Tibial nerve (tissue), 3 donors: ENCODE data around the gene MOSMO.

ENCODE experiments used
- POLR2A ChIP-seq, 2 donors: fragments of 450-650 bp; IDR thresholded peaks; one replicate each; pipeline ENCODE4 v1.6.1; 2017; ENCODE audit warnings: antibody characterized with exemption in 2 of 2, mild to moderate bottlenecking in 2 of 2, moderate library complexity in 2 of 2
- TF ChIP-seq, protein P1 (sequence below), 5 experiments: fragments of 200-600 bp in 3 of 5; fragments of 450-650 bp in 2 of 5; sonication (generic) in 3 of 5; IDR thresholded peaks; one replicate each; pipeline ENCODE4 v1.5.1; 2016 to 2019; ENCODE audit warnings: antibody characterized with exemption in 5 of 5, mild to moderate bottlenecking in 3 of 5, moderate library complexity in 2 of 5

DNA sequence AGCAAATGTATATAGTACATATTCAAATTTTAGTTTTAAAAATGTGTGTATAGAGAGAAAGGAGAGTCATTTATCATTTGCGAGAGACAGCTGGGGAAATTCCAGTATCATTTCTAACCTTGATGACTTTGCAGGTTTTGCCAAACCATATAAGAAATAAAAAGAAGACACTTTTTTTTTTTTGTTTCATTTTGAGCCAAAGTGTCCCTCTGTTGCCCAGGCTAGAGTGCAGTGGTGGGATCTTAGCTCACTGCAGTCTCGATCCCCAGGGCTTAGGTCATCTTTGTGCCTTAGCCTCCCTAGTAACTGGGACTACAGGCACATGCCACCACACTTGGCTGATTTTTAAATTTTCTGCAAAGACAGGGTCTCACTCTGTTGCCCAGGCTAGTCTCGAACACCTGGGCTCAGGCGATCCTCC, 46.0 kb downstream of the MOSMO start:
- TF ChIP-seq, protein P1, sequence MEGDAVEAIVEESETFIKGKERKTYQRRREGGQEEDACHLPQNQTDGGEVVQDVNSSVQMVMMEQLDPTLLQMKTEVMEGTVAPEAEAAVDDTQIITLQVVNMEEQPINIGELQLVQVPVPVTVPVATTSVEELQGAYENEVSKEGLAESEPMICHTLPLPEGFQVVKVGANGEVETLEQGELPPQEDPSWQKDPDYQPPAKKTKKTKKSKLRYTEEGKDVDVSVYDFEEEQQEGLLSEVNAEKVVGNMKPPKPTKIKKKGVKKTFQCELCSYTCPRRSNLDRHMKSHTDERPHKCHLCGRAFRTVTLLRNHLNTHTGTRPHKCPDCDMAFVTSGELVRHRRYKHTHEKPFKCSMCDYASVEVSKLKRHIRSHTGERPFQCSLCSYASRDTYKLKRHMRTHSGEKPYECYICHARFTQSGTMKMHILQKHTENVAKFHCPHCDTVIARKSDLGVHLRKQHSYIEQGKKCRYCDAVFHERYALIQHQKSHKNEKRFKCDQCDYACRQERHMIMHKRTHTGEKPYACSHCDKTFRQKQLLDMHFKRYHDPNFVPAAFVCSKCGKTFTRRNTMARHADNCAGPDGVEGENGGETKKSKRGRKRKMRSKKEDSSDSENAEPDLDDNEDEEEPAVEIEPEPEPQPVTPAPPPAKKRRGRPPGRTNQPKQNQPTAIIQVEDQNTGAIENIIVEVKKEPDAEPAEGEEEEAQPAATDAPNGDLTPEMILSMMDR (IDR thresholded peaks at IDR 0.05): no peak
- TF ChIP-seq POLR2A (IDR thresholded peaks at IDR 0.05): no peak
